DND-41 (cell line): Measurements from ENCODE around the gene CHI3L2.

Source experiments
- CTCF ChIP-seq: IDR thresholded peaks from 2 replicates; pipeline ENCODE4 v1.5.1; 2012; ENCODE audit warnings: borderline replicate concordance, low read length, moderate library complexity, mild to moderate bottlenecking; ENCODE audit not compliant: poor library complexity, severe bottlenecking; ENCODE audit errors: extremely low read depth
- EZH2 ChIP-seq: IDR thresholded peaks from 3 replicates; pipeline ENCODE4 v1.6.1; 2012; ENCODE audit warnings: borderline replicate concordance, low read depth, mild to moderate bottlenecking, moderate library complexity, low read length, inconsistent platforms; ENCODE audit not compliant: severe bottlenecking

GRCh38 chr1:111195002-111195684 is 32.4 kb upstream of the CHI3L2 start:
- TF ChIP-seq CTCF (no peak), EZH2 (no peak)
